Measurements from ENCODE around the gene C17orf100. TPM values are rescaled to one million over a fixed set of nuclear protein-coding genes. Genes with fewer than 3 reads are reported as not detected.

Gene C17orf100
- total RNA-seq = 2.0 and 2.3 TPM in 2 replicates

GRCh38 chr17:6651354-6651918 lies at the start of gene C17orf100, which contains the start of gene MED31:
C17orf100 (plus strand) TSS chr17:6651762; CDS start chr17:6651914, 152 bp downstream.
MED31 (minus strand) TSS chr17:6651605; CDS start chr17:6651528, 77 bp downstream.
- intact Hi-C loops (cut with micrococcal nuclease) = loop anchor here (1.0 to 5.0 kb wide), 4 partner anchors 11 to 1191 kb away; partner anchors contain the start of gene KIAA0753

GRCh38 chr17:6602141-6602540 lies 49.4 kb upstream of the C17orf100 start:
- intact Hi-C loops (cut with micrococcal nuclease) = no loop called here

GRCh38 chr17:6603744-6604325 lies 47.7 kb upstream of the C17orf100 start:
- intact Hi-C loops (cut with micrococcal nuclease) = no loop called here

GRCh38 chr17:6605142-6605541 lies 46.4 kb upstream of the C17orf100 start:
- intact Hi-C loops (cut with micrococcal nuclease) = no loop called here

GRCh38 chr17:6608321-6608720 lies 43.2 kb upstream of the C17orf100 start:
- intact Hi-C loops (cut with micrococcal nuclease) = no loop called here

GRCh38 chr17:6610011-6610410 lies 41.6 kb upstream of the C17orf100 start:
- intact Hi-C loops (cut with micrococcal nuclease) = no loop called here

- intact Hi-C loops (cut with micrococcal nuclease) = no loop called here
Observed at GRCh38 chr17:6611231-6611630, 40.3 kb upstream of the C17orf100 start.

- intact Hi-C loops (cut with micrococcal nuclease) = no loop called here
Observed at GRCh38 chr17:6623941-6624340, 27.6 kb upstream of the C17orf100 start.

GRCh38 chr17:6626616-6627015 lies 24.9 kb upstream of the C17orf100 start:
- intact Hi-C loops (cut with micrococcal nuclease) = no loop called here

GRCh38 chr17:6627019-6627418 lies 24.5 kb upstream of the C17orf100 start:
- intact Hi-C loops (cut with micrococcal nuclease) = no loop called here

- intact Hi-C loops (cut with micrococcal nuclease) = no loop called here
Observed at GRCh38 chr17:6630390-6630789, 21.2 kb upstream of the C17orf100 start.

- intact Hi-C loops (cut with micrococcal nuclease) = no loop called here
Observed at GRCh38 chr17:6632530-6632929, 19.0 kb upstream of the C17orf100 start.

GRCh38 chr17:6633263-6633662 lies 18.3 kb upstream of the C17orf100 start:
- intact Hi-C loops (cut with micrococcal nuclease) = no loop called here

- intact Hi-C loops (cut with micrococcal nuclease) = no loop called here
Observed at GRCh38 chr17:6636105-6636504, 15.5 kb upstream of the C17orf100 start.

GRCh38 chr17:6636616-6637457 lies 14.7 kb upstream of the C17orf100 start:
- intact Hi-C loops (cut with micrococcal nuclease) = no loop called here

GRCh38 chr17:6637458-6637840 lies 14.1 kb upstream of the C17orf100 start:
- intact Hi-C loops (cut with micrococcal nuclease) = no loop called here

- intact Hi-C loops (cut with micrococcal nuclease) = no loop called here
Observed at GRCh38 chr17:6638046-6638908, 13.3 kb upstream of the C17orf100 start.

- intact Hi-C loops (cut with micrococcal nuclease) = no loop called here
Observed at GRCh38 chr17:6639014-6639585, 12.5 kb upstream of the C17orf100 start.

GRCh38 chr17:6639586-6640535 lies 11.7 kb upstream of the C17orf100 start:
- intact Hi-C loops (cut with micrococcal nuclease) = loop anchor here (1.0 to 10.0 kb wide), 11 partner anchors 11 to 1742 kb away; partner anchors contain the start of genes C17orf100, DERL2, DVL2 and EIF5A
